GM23248 (cell line): ENCODE results near the gene SLC48A1. TPM values are rescaled to one million over a fixed set of nuclear protein-coding genes. Genes with fewer than 3 reads are reported as not detected.

Source experiments
- DNase-seq: peaks from one replicate; pipeline ENCODE4 v3.0.0-alpha.2; 2015
- H2AFZ ChIP-seq: fragments of 200-600 bp; sonication (generic); 2 replicates; pipeline ENCODE4 v1.6.1; 2016; ENCODE audit warnings: antibody characterized with exemption
- H3F3A ChIP-seq: fragments of 200-600 bp; sonication (generic); 2 replicates; pipeline ENCODE4 v1.6.1; 2016; ENCODE audit warnings: mild to moderate bottlenecking, antibody characterized with exemption, mixed run types; ENCODE audit not compliant: insufficient read depth
- H3K27ac ChIP-seq: fragments of 200-600 bp; sonication (generic); 2 replicates; pipeline ENCODE4 v1.5.1; 2016; ENCODE audit warnings: mild to moderate bottlenecking
- H3K27me3 ChIP-seq: fragments of 200-600 bp; sonication (generic); replicated peaks from 2 replicates; pipeline ENCODE4 v1.6.1; 2016; ENCODE audit warnings: mild to moderate bottlenecking; ENCODE audit not compliant: insufficient read depth
- H3K36me3 ChIP-seq: fragments of 200-600 bp; sonication (generic); 2 replicates; pipeline ENCODE4 v1.6.1; 2016; ENCODE audit warnings: low read depth, mild to moderate bottlenecking
- H3K4me1 ChIP-seq: fragments of 200-600 bp; sonication (generic); 2 replicates; pipeline ENCODE4 v1.6.1; 2016; ENCODE audit warnings: mild to moderate bottlenecking; ENCODE audit not compliant: insufficient read depth
- H3K4me2 ChIP-seq: fragments of 200-600 bp; sonication (generic); one replicate; pipeline ENCODE4 v1.6.1; 2016; ENCODE audit warnings: mild to moderate bottlenecking; ENCODE audit not compliant: unreplicated experiment
- H3K4me3 ChIP-seq: fragments of 200-600 bp; sonication (generic); 2 replicates; pipeline ENCODE4 v1.5.1; 2016; ENCODE audit warnings: mild to moderate bottlenecking
- H3K79me2 ChIP-seq: fragments of 200-600 bp; sonication (generic); 2 replicates; pipeline ENCODE4 v1.6.1; 2016; ENCODE audit warnings: mild to moderate bottlenecking; ENCODE audit not compliant: insufficient read depth
- H3K9ac ChIP-seq: fragments of 200-600 bp; sonication (generic); 2 replicates; pipeline ENCODE4 v1.6.1; 2016; ENCODE audit warnings: mild to moderate bottlenecking
- H3K9me2 ChIP-seq: fragments of 200-600 bp; sonication (generic); 2 replicates; pipeline ENCODE4 v1.6.1; 2016; ENCODE audit warnings: mixed run types, mild to moderate bottlenecking, moderate library complexity; ENCODE audit not compliant: insufficient read depth
- H3K9me3 ChIP-seq: fragments of 200-600 bp; sonication (generic); one replicate; pipeline ENCODE4 v1.6.1; 2017; ENCODE audit warnings: low read depth
- H4K20me1 ChIP-seq: fragments of 200-600 bp; sonication (generic); 2 replicates; pipeline ENCODE4 v1.6.0; 2016; ENCODE audit not compliant: insufficient read depth
- EZH2 ChIP-seq: fragments of 200-600 bp; sonication (generic); IDR thresholded peaks from 2 replicates; pipeline ENCODE4 v1.6.1; 2018; ENCODE audit warnings: antibody characterized with exemption, mild to moderate bottlenecking; ENCODE audit not compliant: insufficient read depth, poor library complexity, severe bottlenecking
- EZH2phosphoT487 ChIP-seq: fragments of 200-600 bp; sonication (generic); IDR thresholded peaks from 2 replicates; pipeline ENCODE4 v1.6.1; 2018; ENCODE audit warnings: antibody characterized with exemption, moderate library complexity, mild to moderate bottlenecking, low read depth; ENCODE audit not compliant: insufficient read depth
- WGBS, 2 experiments: methylation state at CpG; one replicate each; pipeline ENCODE4 v1.1.6; 2015 to 2017; ENCODE audit warnings: low lambda C conversion rate in 2 of 2, low coverage in 1 of 2; ENCODE audit errors: missing lambda C conversion rate in 2 of 2; 5-methylcytosine and 5-hydroxymethylcytosine counted together
- in situ Hi-C: fragments of 300-500 bp; cut with MboI; formaldehyde crosslinking; loops from 2 replicates; pipeline ENCODE4 v1.15.0; 2020
- polyA plus RNA-seq: library from polyadenylated mRNA; unstranded; fragments of >200 nt; fragmentation: Nextera tagmentation; extraction: Ambion mirVana; gene quantifications from 2 replicates; pipeline ENCODE4 v1.2.1, GENCODE V29; 2016
- total RNA-seq: library from RNA; depleted of rRNA; stranded (reverse); fragments of >200 nt; shearing (Covaris generic); gene quantifications from 2 replicates; pipeline ENCODE4 v1.2.3, GENCODE V29; 2014

The SLC48A1 gene
- total and polyA plus RNA-seq, 2 experiments from 2014 or later, result 16.4 to 21.8 TPM

- 92 to 95% methylated on average over 15 to 21 of the region's 21 CpGs for WGBS, 2 experiments
- in situ Hi-C loops, result no loop called here
- H4K20me1 ChIP-seq, result no peaks in the 10 kb centered on the region
- H3K27ac ChIP-seq, result no peak overlapping the region
- no peak overlapping the region for H3K4me2 ChIP-seq
- no peak for DNase-seq
- H3K9me2 ChIP-seq, result no peaks in the 10 kb centered on the region
- H3K4me3 ChIP-seq, result no peak overlapping the region
- no peaks in the 10 kb centered on the region for H3K4me1 ChIP-seq
- H3F3A ChIP-seq, result peaks cover 4% of the 10 kb centered on the region; the same call in 1 of the 2 replicates
- TF ChIP-seq EZH2phosphoT487 (no peak), EZH2 (no peak)
- peaks cover 78% of the 10 kb centered on the region for H3K79me2 ChIP-seq
- H3K9ac ChIP-seq, result no peak overlapping the region
- H3K9me3 ChIP-seq, result no peaks in the 10 kb centered on the region
- H2AFZ ChIP-seq, result no peak overlapping the region
- H3K36me3 ChIP-seq, result peaks cover 31% of the 10 kb centered on the region
- no peaks in the 10 kb centered on the region for H3K27me3 ChIP-seq
Measured at GRCh38 chr12:47795121-47795813, 22.2 kb downstream of the SLC48A1 start.

GRCh38 chr12:47795814-47796411 lies 22.9 kb downstream of the SLC48A1 start:
- Histone ChIP-seq H3K36me3 (peaks cover 27% of the 10 kb centered on the region), H3K27ac (no peak overlapping the region), H3F3A (peaks cover 4% of the 10 kb centered on the region; the same call in 1 of the 2 replicates), H3K4me1 (no peaks in the 10 kb centered on the region; the same call in 1 of the 2 replicates), H2AFZ (no peak overlapping the region), H3K9me3 (no peaks in the 10 kb centered on the region), H3K9ac (no peak overlapping the region), H3K79me2 (peaks cover 78% of the 10 kb centered on the region), H3K4me3 (no peak overlapping the region), H3K9me2 (no peaks in the 10 kb centered on the region), H4K20me1 (peaks cover 5% of the 10 kb centered on the region; the same call in 1 of the 2 replicates), H3K4me2 (no peak overlapping the region), H3K27me3 (no peaks in the 10 kb centered on the region)
- no peak for TF ChIP-seq EZH2phosphoT487
- TF ChIP-seq EZH2, result no peak
- DNase-seq, result no peak
- in situ Hi-C loops, result no loop called here
- WGBS, 2 experiments, result 88 to 89% methylated on average over 19 to 22 of the region's 22 CpGs

GRCh38 chr12:47797441-47797840 lies 24.4 kb downstream of the SLC48A1 start:
- Histone ChIP-seq H3K79me2 (peaks cover 82% of the 10 kb centered on the region), H3K9me3 (no peaks in the 10 kb centered on the region), H3K27me3 (no peaks in the 10 kb centered on the region), H3F3A (peaks cover 4% of the 10 kb centered on the region; the same call in 1 of the 2 replicates), H3K4me2 (no peak overlapping the region), H3K9me2 (no peaks in the 10 kb centered on the region), H3K36me3 (peaks cover 19% of the 10 kb centered on the region), H2AFZ (no peak overlapping the region), H3K4me1 (peaks cover 13% of the 10 kb centered on the region), H3K27ac (no peak overlapping the region), H3K9ac (no peak overlapping the region), H4K20me1 (peaks cover 12% of the 10 kb centered on the region; the same call in 1 of the 2 replicates), H3K4me3 (no peak overlapping the region)
- 76 to 77% methylated on average over 10 of the region's 10 CpGs for WGBS, 2 experiments
- DNase-seq, result no peak
- TF ChIP-seq EZH2 (no peak), EZH2phosphoT487 (no peak)
- in situ Hi-C loops, result no loop called here

GRCh38 chr12:47798382-47798948 lies 25.4 kb downstream of the SLC48A1 start:
- H3K36me3 ChIP-seq, result peaks cover 17% of the 10 kb centered on the region; the same call in 1 of the 2 replicates
- in situ Hi-C loops, result no loop called here
- TF ChIP-seq EZH2 (no peak), EZH2phosphoT487 (no peak)
- H3K9me2 ChIP-seq, result no peaks in the 10 kb centered on the region
- H3K79me2 ChIP-seq, result peaks cover 86% of the 10 kb centered on the region
- no peaks in the 10 kb centered on the region for H3K27me3 ChIP-seq
- H3K4me1 ChIP-seq, result peaks cover 15% of the 10 kb centered on the region
- no peak overlapping the region for H3K27ac ChIP-seq
- no peaks in the 10 kb centered on the region for H3K9me3 ChIP-seq
- WGBS, 2 experiments, result 81 to 87% methylated on average over 16 to 17 of the region's 17 CpGs
- H3K4me3 ChIP-seq, result no peak overlapping the region
- DNase-seq, result no peak
- no peak overlapping the region for H2AFZ ChIP-seq
- peaks cover 4% of the 10 kb centered on the region; the same call in 1 of the 2 replicates for H3F3A ChIP-seq
- H4K20me1 ChIP-seq, result peaks cover 12% of the 10 kb centered on the region; the same call in 1 of the 2 replicates
- no peak overlapping the region for H3K4me2 ChIP-seq
- no peak overlapping the region for H3K9ac ChIP-seq
